HG02885 (cell line): ENCODE measurements around the gene TREX2.

Source experiments
- ATAC-seq: cut with Tn5 transposase; IDR thresholded peaks from one replicate; pipeline ENCODE4 v1.9.1; 2021; ENCODE audit warnings: mild to moderate bottlenecking; ENCODE audit not compliant: unreplicated experiment, poor library complexity

The TREX2 gene

GRCh38 chrX:153445856-153446635 is at the start of gene TREX2:
TREX2 (minus strand) TSS chrX:153446056; CDS start chrX:153445430, 626 bp downstream.
- ATAC-seq = no peak

- ATAC-seq = no peak
These were observed 49.5 kb upstream of the TREX2 start for GRCh38 chrX:153495362-153495751.

GRCh38 chrX:153494541-153495361 is 48.9 kb upstream of the TREX2 start, which contains the start of gene BGN:
BGN (plus strand) TSS chrX:153494980; CDS start chrX:153504632, 9,652 bp downstream.
- ATAC-seq = no peak

- no peak for ATAC-seq
These were observed 48.2 kb upstream of the TREX2 start for GRCh38 chrX:153494061-153494460.

GRCh38 chrX:153493085-153493484 is 47.2 kb upstream of the TREX2 start:
- ATAC-seq = no peak

GRCh38 chrX:153492543-153492942 is 46.7 kb upstream of the TREX2 start:
- ATAC-seq = no peak

- no peak for ATAC-seq
These were observed 46.1 kb upstream of the TREX2 start for GRCh38 chrX:153491918-153492317.

- no peak for ATAC-seq
These were observed 45.6 kb upstream of the TREX2 start for GRCh38 chrX:153491351-153491914.

GRCh38 chrX:153490217-153490930 is 44.5 kb upstream of the TREX2 start:
- ATAC-seq = no peak

- ATAC-seq = no peak
These were observed 42.5 kb upstream of the TREX2 start for GRCh38 chrX:153488231-153488914.

GRCh38 chrX:153487590-153488071 is 41.8 kb upstream of the TREX2 start:
- ATAC-seq = no peak

GRCh38 chrX:153486171-153486570 is 40.3 kb upstream of the TREX2 start:
- no peak for ATAC-seq

GRCh38 chrX:153485396-153486080 is 39.7 kb upstream of the TREX2 start:
- ATAC-seq = no peak

- ATAC-seq = no peak
These were observed 36.6 kb upstream of the TREX2 start for GRCh38 chrX:153482376-153483015.

GRCh38 chrX:153481043-153481442 is 35.2 kb upstream of the TREX2 start:
- ATAC-seq = no peak

- no peak for ATAC-seq
These were observed 32.9 kb upstream of the TREX2 start for GRCh38 chrX:153478746-153479145.

- no peak for ATAC-seq
These were observed 32.0 kb upstream of the TREX2 start for GRCh38 chrX:153477901-153478300.

GRCh38 chrX:153477364-153477857 is 31.6 kb upstream of the TREX2 start:
- no peak for ATAC-seq
